Kidney (tissue), 14 donors: ENCODE measurements around the gene TM9SF4. TPM values are rescaled to one million over a fixed set of nuclear protein-coding genes. Genes with fewer than 3 reads are reported as not detected.

Experiments
- DNase-seq, 5 donors: peaks; one replicate each; pipeline ENCODE4 v3.0.0-alpha.2; 2013 to 2020
- FAIRE-seq: peaks from 2 replicates; lab custom pipeline; 2012; peaks lifted over from hg19 to GRCh38; lab: Jason Lieb, UNC
- H3K27ac ChIP-seq, 2 donors: one replicate each; pipeline ENCODE4 v1.7.0; 2013; ENCODE audit warnings: low read depth in 2 of 2, low read length in 2 of 2, inconsistent platforms in 1 of 2
- H3K27me3 ChIP-seq: one replicate; pipeline ENCODE4 v1.7.1; 2013; ENCODE audit warnings: low read length, inconsistent platforms; ENCODE audit not compliant: control insufficient read depth, insufficient read depth
- H3K36me3 ChIP-seq, 3 donors: one replicate each; pipeline versions ENCODE4 v1.7.0 to v1.7.1; 2013; ENCODE audit warnings: low read length in 3 of 3, control low read depth in 1 of 3, inconsistent platforms in 1 of 3; ENCODE audit not compliant: insufficient read depth in 3 of 3, control insufficient read depth in 2 of 3
- H3K4me1 ChIP-seq, 3 donors: one replicate each; pipeline versions ENCODE4 v1.7.0 to v1.7.1; 2013; ENCODE audit warnings: low read length in 3 of 3, inconsistent platforms in 1 of 3, low read depth in 1 of 3; ENCODE audit not compliant: control insufficient read depth in 2 of 3, insufficient read depth in 2 of 3
- H3K4me3 ChIP-seq, 3 donors: one replicate each; pipeline versions ENCODE4 v1.7.0 to v1.8.1; 2013; ENCODE audit warnings: low read length in 3 of 3, control low read depth in 1 of 3, inconsistent platforms in 1 of 3
- H3K9ac ChIP-seq, 3 donors: one replicate each; pipeline versions ENCODE4 v1.7.0 to v1.7.1; 2013; ENCODE audit warnings: low read length in 3 of 3, control low read depth in 1 of 3, inconsistent platforms in 1 of 3
- H3K9me3 ChIP-seq, 3 donors: one replicate each; pipeline versions ENCODE4 v1.7.0 to v1.7.1; 2013; ENCODE audit warnings: low read length in 3 of 3, control low read depth in 1 of 3, inconsistent platforms in 1 of 3; ENCODE audit not compliant: control insufficient read depth in 2 of 3, insufficient read depth in 1 of 3
- CTCF ChIP-seq: IDR thresholded peaks from 3 replicates; pipeline ENCODE4 v1.5.1; 2012; ENCODE audit warnings: mild to moderate bottlenecking, moderate library complexity, borderline replicate concordance; ENCODE audit not compliant: insufficient read depth; ENCODE audit errors: extremely low read depth
- intact Hi-C: fragments of 100-400 bp; cut with DNase I; formaldehyde crosslinking; loops from one replicate; pipeline ENCODE4 v1.11.1; 2022
- polyA plus RNA-seq: library from polyadenylated mRNA; stranded (reverse); fragments of 350-450 nt; fragmentation: Illumina TruSeq; extraction: RNeasy Lipid Tissue Mini Kit (QIAGEN cat#74804); gene quantifications from one replicate; pipeline ENCODE4 v1.2.3, GENCODE V29; 2014; ENCODE audit warnings: low read depth, low replicate concordance; ENCODE audit not compliant: insufficient read depth
- total RNA-seq: library from RNA; stranded (reverse); fragmentation: NEBNext Ultra II Directional; extraction: Animal tissue kit (Norgen Biotek cat#: 25700); gene quantifications from one replicate; pipeline ENCODE4 v1.2.1, GENCODE V29; 2021
- donor health status: control.
- donor health status: control.
- donor health status: control.
- donor health status: control.
- donor health status: control.
- donor health status: DM: yes; HTN: yes; CAD: no.
- donor health status: Normal renal cell carcinoma (clear cell type).

Gene TM9SF4
- total and polyA plus RNA-seq, 2 donors from 2014 or later, result 26.3 to 52.0 TPM

GRCh38 chr20:32138921-32139320, 29.4 kb downstream of the TM9SF4 start:
- no peak overlapping the region for H3K27ac ChIP-seq
- DNase-seq, result peak in 2 of 5 donors; percentile 17 to 34
- no peak overlapping the region for H3K9ac ChIP-seq
- H3K4me3 ChIP-seq, result no peak overlapping the region
- no peak for TF ChIP-seq CTCF
- H3K4me1 ChIP-seq, result no peaks in the 10 kb centered on the region
- no peak for FAIRE-seq
- H3K9me3 ChIP-seq, result no peaks in the 10 kb centered on the region
- intact Hi-C loops, result no loop called here
- H3K27me3 ChIP-seq, result no peaks in the 10 kb centered on the region
- peaks cover 10 to 73% (median 42%) of the 10 kb centered on the region in 3 donors for H3K36me3 ChIP-seq

- Histone ChIP-seq H3K9ac (no peak overlapping the region), H3K9me3 (no peaks in the 10 kb centered on the region), H3K4me3 (no peak overlapping the region), H3K27ac (no peak overlapping the region), H3K27me3 (no peaks in the 10 kb centered on the region), H3K4me1 (no peaks in the 10 kb centered on the region), H3K36me3 (peaks cover 10 to 83% (median 46%) of the 10 kb centered on the region in 3 donors)
- intact Hi-C loops, result no loop called here
- DNase-seq (peak in 1 of 5 donors; percentile 4), FAIRE-seq (no peak)
- TF ChIP-seq CTCF, result no peak
These were observed 30.4 kb downstream of the TM9SF4 start for GRCh38 chr20:32139947-32140346.

- no peak overlapping the region for H3K9ac ChIP-seq
- H3K4me1 ChIP-seq, result no peaks in the 10 kb centered on the region
- peaks cover 10 to 88% (median 52%) of the 10 kb centered on the region in 3 donors for H3K36me3 ChIP-seq
- H3K27me3 ChIP-seq, result no peaks in the 10 kb centered on the region
- no peaks in the 10 kb centered on the region for H3K9me3 ChIP-seq
- no peak for TF ChIP-seq CTCF
- DNase-seq, result peak in 2 of 5 donors; percentile 5 to 13
- no peak for FAIRE-seq
- intact Hi-C loops, result no loop called here
- H3K27ac ChIP-seq, result no peak overlapping the region
- H3K4me3 ChIP-seq, result no peak overlapping the region
These were observed 31.1 kb downstream of the TM9SF4 start for GRCh38 chr20:32140603-32141002.

GRCh38 chr20:32141465-32141980, 32.0 kb downstream of the TM9SF4 start:
- Histone ChIP-seq H3K4me1 (peaks cover 0 to 4% (median 0%) of the 10 kb centered on the region in 3 donors), H3K9ac (no peak overlapping the region), H3K9me3 (no peaks in the 10 kb centered on the region), H3K27ac (no peak overlapping the region), H3K36me3 (peaks cover 10 to 88% (median 52%) of the 10 kb centered on the region in 3 donors), H3K27me3 (no peaks in the 10 kb centered on the region), H3K4me3 (no peak overlapping the region)
- DNase-seq (peak in 1 of 5 donors; percentile 26), FAIRE-seq (no peak)
- intact Hi-C loops, result no loop called here
- TF ChIP-seq CTCF, result no peak
